NCI-H1694 treated with DMSO at 0.1 percent for 48 hours (cell line): ENCODE measurements around the gene STPG2.
"Not testable (repeated sequence)": the region's sequence is repeated elsewhere in the genome, so short reads cannot be mapped to it uniquely, and the experiment has no call there.

Experiments
- DNase-seq: peaks from one replicate; lab custom pipeline; 2025; lab: John Stamatoyannopoulos, UW

STPG2 gene

DNA sequence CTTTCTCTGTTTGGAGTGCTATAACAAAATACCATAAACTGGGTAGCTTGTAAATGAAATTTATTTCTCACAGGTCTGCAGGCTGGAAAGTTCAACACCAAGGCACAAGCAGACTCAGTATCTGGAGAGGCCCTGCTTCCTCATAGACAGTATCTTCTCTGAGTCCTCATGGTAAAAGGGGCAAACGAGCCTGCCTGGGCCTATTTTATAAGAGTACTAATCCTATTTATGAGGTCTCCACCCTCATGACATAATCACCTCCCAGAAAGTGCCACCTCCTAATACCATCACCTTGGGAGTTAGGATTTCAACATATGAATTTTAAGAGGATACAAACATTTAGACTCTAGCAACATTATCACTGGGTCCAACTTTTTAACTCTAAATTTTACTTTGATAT, 200.3 kb downstream of the STPG2 start:
- DNase-seq: no peak

- no peak for DNase-seq
Measured at GRCh38 chr4:97942137-97942536, 201.1 kb downstream of the STPG2 start.

DNA sequence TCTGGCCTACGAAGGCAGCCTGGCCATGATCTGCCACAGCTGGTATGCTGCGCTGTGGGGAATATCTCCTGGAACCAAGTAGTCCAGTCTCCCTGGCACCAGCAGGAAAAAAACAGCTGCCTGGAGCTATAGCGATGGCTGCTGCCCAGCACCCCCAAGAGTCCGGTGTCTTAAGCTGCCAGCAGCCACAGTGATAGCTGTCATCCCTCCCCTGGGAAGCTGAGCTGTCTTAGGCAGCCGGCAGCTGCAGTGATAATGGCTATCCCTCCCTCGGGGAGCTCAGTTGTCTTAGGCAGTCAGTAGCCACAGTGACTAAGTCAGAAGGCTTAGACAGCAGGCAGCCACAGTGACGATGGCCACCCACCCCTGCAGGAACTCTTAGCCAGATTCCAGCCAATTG, 205.1 kb downstream of the STPG2 start:
- DNase-seq: no peak

DNA sequence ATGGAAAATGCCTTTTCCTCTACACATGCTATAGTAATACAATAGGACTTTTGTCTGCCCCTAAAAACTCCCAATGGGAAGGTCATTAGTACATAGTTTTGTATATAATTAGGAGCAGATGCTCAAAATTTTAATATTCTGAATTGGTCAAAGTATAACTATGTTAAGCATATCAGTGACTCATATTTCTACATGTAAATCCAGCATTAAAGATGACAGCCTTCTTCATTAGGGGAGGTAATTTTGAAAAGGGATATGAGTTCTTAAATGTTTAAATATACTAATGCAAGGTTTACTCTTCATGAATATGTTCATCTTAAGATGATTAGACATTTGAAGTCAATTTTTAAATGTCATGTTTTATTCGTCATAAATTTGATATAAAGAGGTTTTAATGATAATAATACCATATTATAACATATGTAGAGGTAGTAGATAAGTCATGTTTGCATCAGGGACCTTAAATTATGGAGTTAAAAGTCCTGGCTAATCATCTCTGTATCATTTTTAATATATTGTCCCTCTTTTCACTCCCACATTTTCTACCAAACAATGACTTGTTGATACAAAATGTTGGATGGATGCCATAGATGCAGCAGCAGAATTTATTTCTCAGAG, 218.8 kb downstream of the STPG2 start:
- DNase-seq: no peak

DNA sequence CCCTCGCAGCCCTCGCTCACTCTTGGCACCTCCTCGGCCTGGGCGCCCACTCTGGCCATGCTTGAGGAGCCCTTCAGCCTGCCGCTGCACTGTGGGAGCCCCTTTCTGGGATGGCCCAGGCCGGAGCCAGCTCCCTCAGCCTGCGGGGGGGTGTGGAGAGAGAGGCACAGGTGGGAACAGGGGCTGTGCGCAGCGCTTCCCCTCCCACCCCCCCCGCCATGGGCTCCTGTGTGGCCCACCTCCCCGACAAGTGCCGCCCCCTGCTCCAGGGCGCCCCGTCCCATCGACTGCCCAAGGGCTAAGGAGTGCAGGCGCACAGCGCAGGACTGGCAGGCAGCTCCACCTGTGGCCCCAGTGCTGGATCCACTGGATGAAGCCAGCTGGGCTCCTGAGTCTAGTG, 220.2 kb downstream of the STPG2 start:
- DNase-seq: no peak

- no peak for DNase-seq
Measured at GRCh38 chr4:97917115-97917514, 226.2 kb downstream of the STPG2 start.

DNA sequence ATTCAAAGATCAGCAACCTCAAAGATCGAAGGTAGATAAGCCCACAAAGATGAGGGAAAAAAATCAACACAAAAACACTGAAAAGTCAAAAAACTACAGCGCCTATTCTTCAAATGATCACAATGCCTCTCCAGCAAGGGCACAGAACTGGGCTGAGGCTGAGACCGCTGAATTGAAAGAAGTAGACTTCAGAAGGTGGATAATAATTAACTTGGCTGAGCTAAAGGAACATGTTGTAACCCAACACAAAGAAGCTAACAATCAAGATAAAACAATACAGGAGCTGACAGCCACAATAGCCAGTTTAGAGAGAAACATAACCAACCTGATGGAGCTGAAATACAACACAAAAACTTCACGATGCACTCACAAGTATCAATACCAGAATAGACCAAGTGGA, 231.1 kb downstream of the STPG2 start:
- DNase-seq: no peak

DNA sequence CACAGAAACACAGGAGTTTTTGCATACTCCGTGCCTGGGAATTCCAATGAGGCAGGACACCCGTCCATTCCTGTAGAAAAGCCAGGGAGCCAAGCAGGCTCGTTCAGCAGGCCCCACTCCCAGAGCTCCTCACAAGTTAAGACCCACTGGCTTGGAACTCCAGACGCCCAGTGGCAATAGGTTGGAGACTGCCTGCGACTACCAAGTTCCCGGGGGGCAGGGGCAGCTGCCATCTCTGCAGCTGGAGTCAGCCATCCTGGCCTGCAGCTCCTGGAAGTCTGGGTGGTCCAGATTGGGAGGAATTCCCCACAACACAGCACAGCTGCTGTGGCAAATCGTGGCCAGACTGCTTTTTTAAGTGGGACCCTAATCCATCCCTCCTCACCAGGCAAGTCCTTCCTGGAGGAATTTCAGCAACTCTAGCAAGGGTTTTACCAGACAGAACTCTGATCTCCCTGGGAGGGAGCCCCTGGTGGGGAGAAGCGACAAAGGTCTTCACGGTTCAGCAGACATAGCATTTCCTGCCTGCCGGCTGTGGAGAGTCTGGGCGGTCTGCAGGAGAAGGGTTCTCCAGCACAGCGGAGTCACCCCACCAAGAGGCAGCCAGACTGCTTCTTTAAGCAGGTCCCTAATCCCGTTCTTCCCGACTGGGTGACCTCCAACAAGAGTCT, 231.9 kb downstream of the STPG2 start:
- DNase-seq: no peak

GRCh38 chr4:97910005-97910404, 233.3 kb downstream of the STPG2 start:
- no peak for DNase-seq

- DNase-seq: not testable (repeated sequence)
Measured at GRCh38 chr4:97903436-97904189, 239.7 kb downstream of the STPG2 start.

DNA sequence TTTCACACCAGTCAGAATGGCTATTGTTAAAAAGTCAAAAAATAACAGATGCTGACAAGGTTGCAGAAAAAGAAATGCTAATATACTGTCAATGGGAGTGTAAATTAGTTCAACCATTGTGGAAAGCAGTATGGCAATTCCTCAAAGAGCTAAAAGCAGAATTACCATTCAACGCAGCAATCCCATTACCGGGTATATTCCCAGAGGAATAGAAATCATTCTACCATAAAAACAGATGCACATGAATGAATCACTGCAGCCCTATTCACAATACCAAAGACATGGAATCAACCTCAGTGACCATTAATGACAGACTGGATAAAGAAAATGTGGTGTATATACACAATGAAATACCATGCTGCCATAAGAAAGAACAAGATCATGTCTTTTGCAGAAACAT, 243.0 kb downstream of the STPG2 start:
- DNase-seq: no peak

- no peak for DNase-seq
Measured at GRCh38 chr4:97892592-97893266, 250.5 kb downstream of the STPG2 start.

DNA sequence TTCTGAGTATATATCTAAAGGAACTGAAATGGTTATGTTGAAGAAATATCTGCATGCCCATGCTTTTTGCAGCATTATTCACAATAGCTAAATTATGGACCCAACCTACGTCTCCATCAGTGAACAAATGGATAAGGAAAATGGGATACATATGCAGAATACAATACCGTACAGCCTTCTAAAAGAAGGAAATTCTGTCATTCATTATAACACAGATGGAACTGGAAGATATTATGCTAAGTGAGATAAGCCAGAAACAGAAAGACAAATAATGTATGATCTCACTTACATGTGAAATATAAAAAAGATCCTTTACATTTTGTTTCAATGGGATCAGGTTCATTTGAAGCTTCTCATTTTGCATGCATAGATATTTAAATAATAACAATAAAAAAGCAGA, 263.3 kb downstream of the STPG2 start:
- no peak for DNase-seq

- DNase-seq: no peak
Measured at GRCh38 chr4:97868097-97868496, 275.2 kb downstream of the STPG2 start.

GRCh38 chr4:97867557-97868091, 275.7 kb downstream of the STPG2 start:
- DNase-seq: no peak

DNA sequence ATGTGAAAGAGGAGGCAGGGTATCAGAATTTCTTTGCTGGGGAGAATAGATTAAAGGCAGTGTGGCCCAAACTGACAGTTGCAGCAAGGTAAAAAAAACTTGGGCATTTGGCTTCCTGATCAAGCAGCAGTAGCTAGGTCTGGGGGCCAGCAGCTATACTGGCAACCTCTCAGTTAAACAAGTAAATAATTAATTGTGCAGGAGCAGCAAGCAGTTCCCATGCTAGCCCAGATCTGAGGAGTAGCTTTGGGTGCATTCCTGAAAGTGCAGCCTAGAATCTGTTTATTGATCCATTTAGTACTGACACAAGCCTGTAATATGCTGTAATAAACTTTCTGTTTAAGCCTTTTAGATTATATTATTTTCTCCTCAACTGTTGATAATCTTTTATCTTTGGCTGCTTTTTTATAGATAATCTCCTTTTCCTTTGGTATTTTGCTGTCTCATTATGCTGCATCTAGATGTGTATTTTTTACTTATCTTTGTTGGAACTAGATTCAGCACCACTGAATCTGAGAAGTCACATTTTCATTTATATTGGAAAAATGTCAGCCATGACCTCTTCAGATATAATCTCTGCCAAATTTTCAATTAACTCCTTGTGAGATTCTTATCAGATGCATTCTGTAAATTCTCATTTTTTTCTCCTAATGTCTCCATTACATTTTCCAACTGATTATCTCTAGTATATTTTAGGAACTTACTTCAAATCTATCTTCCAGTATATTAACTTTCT, 276.3 kb downstream of the STPG2 start:
- DNase-seq: no peak

- no peak for DNase-seq
Measured at GRCh38 chr4:97851115-97851514, 292.2 kb downstream of the STPG2 start.

DNA sequence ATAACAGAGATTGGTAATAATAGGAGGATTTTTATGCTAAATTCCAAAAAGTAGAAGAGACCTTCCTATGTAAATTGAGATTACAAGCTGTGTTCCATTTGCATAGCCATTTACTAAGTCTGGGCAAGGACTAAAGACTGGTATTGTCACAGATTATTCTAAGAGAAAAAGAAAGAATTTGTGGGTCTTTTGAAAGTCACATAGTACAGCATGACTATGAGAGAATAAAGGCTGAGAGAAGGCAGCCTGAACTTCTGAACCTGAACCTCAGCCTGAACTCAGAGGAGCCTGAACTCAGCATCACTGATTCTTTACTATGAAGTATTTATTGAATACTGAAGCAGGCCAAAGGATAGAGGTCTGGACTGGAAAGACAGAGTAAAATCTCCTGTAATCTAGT, 297.5 kb downstream of the STPG2 start:
- DNase-seq: no peak

GRCh38 chr4:97841512-97841911, 301.8 kb downstream of the STPG2 start:
- DNase-seq: no peak

DNA sequence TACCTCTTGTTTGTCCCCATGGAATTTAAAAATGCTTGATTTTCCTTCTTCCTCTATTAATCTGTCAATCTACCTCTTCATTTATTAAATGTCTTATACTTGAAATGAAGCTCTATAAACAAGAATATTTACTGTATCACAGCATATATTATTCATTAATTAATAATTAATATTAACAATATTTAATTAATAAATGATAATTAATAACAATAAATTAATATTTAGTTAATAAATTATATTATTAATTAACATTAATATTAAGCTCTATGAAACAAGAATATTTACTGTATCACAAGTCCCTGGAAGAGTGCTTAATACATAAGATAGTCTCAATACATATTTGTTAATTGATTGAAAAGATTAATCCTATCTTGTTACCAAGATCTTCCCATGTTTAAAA, 306.6 kb downstream of the STPG2 start:
- DNase-seq: no peak

DNA sequence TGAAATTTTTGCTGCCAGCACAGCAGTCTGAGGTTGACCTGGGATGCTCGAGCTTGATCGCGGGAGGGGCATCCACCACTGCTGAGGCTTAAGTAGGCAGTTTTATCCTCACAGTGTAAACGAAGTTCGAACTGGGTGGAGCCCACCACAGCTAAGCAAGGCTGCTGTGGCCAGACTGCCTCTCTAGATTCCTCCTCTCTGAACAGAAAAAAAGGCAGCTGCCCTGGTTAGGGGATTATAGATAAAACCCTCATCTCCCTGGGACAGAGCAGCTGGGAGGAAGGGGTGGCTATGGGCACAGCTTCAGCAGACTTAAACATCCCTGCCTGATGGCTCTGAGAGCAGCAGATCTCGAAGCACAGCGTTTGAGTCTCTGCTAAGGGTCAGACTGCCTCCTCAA, 314.6 kb downstream of the STPG2 start:
- no peak for DNase-seq

- DNase-seq: no peak
Measured at GRCh38 chr4:97819294-97819693, 324.0 kb downstream of the STPG2 start.
